ENCODE measurements around the gene UTP25.

UTP25 gene

GRCh38 chr1:209873067-209873799, 45.5 kb downstream of the UTP25 start:
- Histone ChIP-seq H3K27me3 (ENCODE audit: control insufficient read depth, low read length) (no peaks in the 10 kb centered on the region; the same call in 1 of the 2 replicates), H3K79me2 (ENCODE audit: control insufficient read depth, low read length) (no peaks in the 10 kb centered on the region), H4K20me1 (ENCODE audit: control insufficient read depth, insufficient read depth, low read depth, low read length) (no peaks in the 10 kb centered on the region), H3K9me2 (replicated peaks; ENCODE audit: control insufficient read depth, low read length) (no peaks in the 10 kb centered on the region), H3K4me2 (ENCODE audit: low read length) (no peak overlapping the region), H3K4me3 (ENCODE audit: low read length) (no peak overlapping the region), H3K9me3 (ENCODE audit: control insufficient read depth, insufficient read depth, low read length) (no peaks in the 10 kb centered on the region), H3F3A (ENCODE audit: control insufficient read depth, insufficient read depth) (no peaks in the 10 kb centered on the region), H3K27ac (ENCODE audit: low read depth, low read length) (no peak overlapping the region), H3K4me1 (ENCODE audit: control insufficient read depth, low read length) (no peaks in the 10 kb centered on the region), H3K36me3 (ENCODE audit: control insufficient read depth, low read length) (no peaks in the 10 kb centered on the region)
- TF ChIP-seq EZH2phosphoT487 (IDR thresholded peaks at IDR 0.05; ENCODE audit: borderline replicate concordance, low read length) (no peak), CTCF (IDR thresholded peaks at IDR 0.05; ENCODE audit: low read depth, low read length, poor library complexity, severe bottlenecking) (no peak)

- Histone ChIP-seq H3K4me3 (ENCODE audit: low read length) (no peak overlapping the region), H3K4me2 (ENCODE audit: low read length) (no peak overlapping the region), H3K27me3 (ENCODE audit: control insufficient read depth, low read length) (no peaks in the 10 kb centered on the region; the same call in 1 of the 2 replicates)
Observed at GRCh38 chr1:209875515-209875914, 47.7 kb downstream of the UTP25 start.

GRCh38 chr1:209876078-209876800, 48.5 kb downstream of the UTP25 start:
- Histone ChIP-seq H3K4me2 (ENCODE audit: low read length) (no peak overlapping the region), H3K4me3 (ENCODE audit: low read length) (no peak overlapping the region), H3K4me1 (ENCODE audit: control insufficient read depth, low read length) (no peaks in the 10 kb centered on the region), H3K36me3 (ENCODE audit: control insufficient read depth, low read length) (no peaks in the 10 kb centered on the region), H3F3A (ENCODE audit: control insufficient read depth, insufficient read depth) (no peaks in the 10 kb centered on the region), H3K9me3 (ENCODE audit: control insufficient read depth, insufficient read depth, low read length) (no peaks in the 10 kb centered on the region), H3K79me2 (ENCODE audit: control insufficient read depth, low read length) (no peaks in the 10 kb centered on the region), H3K27me3 (ENCODE audit: control insufficient read depth, low read length) (no peaks in the 10 kb centered on the region), H3K27ac (ENCODE audit: low read depth, low read length) (no peak overlapping the region), H4K20me1 (ENCODE audit: control insufficient read depth, insufficient read depth, low read depth, low read length) (no peaks in the 10 kb centered on the region), H3K9me2 (replicated peaks; ENCODE audit: control insufficient read depth, low read length) (no peaks in the 10 kb centered on the region)
- TF ChIP-seq CTCF (IDR thresholded peaks at IDR 0.05; ENCODE audit: low read depth, low read length, poor library complexity, severe bottlenecking): no peak
- no peak for TF ChIP-seq EZH2phosphoT487 (IDR thresholded peaks at IDR 0.05; ENCODE audit: borderline replicate concordance, low read length)

More at GRCh38 chr1:209875515-209875914, 47.7 kb downstream of the UTP25 start:
- Histone ChIP-seq H3F3A (ENCODE audit: control insufficient read depth, insufficient read depth) (no peaks in the 10 kb centered on the region), H3K36me3 (ENCODE audit: control insufficient read depth, low read length) (no peaks in the 10 kb centered on the region), H3K4me1 (ENCODE audit: control insufficient read depth, low read length) (no peaks in the 10 kb centered on the region), H3K9me2 (replicated peaks; ENCODE audit: control insufficient read depth, low read length) (no peaks in the 10 kb centered on the region), H3K27ac (ENCODE audit: low read depth, low read length) (no peak overlapping the region), H4K20me1 (ENCODE audit: control insufficient read depth, insufficient read depth, low read depth, low read length) (no peaks in the 10 kb centered on the region), H3K79me2 (ENCODE audit: control insufficient read depth, low read length) (no peaks in the 10 kb centered on the region), H3K9me3 (ENCODE audit: control insufficient read depth, insufficient read depth, low read length) (no peaks in the 10 kb centered on the region)
- TF ChIP-seq CTCF (IDR thresholded peaks at IDR 0.05; ENCODE audit: low read depth, low read length, poor library complexity, severe bottlenecking) (no peak), EZH2phosphoT487 (IDR thresholded peaks at IDR 0.05; ENCODE audit: borderline replicate concordance, low read length) (no peak)
